Measurements from ENCODE around the gene LRP1B. TPM values are rescaled to one million over a fixed set of nuclear protein-coding genes. Genes with fewer than 3 reads are reported as not detected.

The LRP1B gene
- total RNA-seq, 1 donor from 2014 or later: 1.7 TPM

GRCh38 chr2:141641462-141641861 is 489.4 kb downstream of the LRP1B start:
- Mint-ChIP-seq H3K4me1 (peaks cover 2% of the 10 kb centered on the region), H3K27me3 (ENCODE audit: low read depth) (no peaks in the 10 kb centered on the region), H3K27ac (no peak overlapping the region), H3K36me3 (no peaks in the 10 kb centered on the region), H3K4me3 (no peak overlapping the region), H3K9me3 (no peaks in the 10 kb centered on the region)
- no peak for DNase-seq (ENCODE audit: low spot score in 2 of 2, unreplicated experiment in 2 of 2)
- TF ChIP-seq, protein P1, sequence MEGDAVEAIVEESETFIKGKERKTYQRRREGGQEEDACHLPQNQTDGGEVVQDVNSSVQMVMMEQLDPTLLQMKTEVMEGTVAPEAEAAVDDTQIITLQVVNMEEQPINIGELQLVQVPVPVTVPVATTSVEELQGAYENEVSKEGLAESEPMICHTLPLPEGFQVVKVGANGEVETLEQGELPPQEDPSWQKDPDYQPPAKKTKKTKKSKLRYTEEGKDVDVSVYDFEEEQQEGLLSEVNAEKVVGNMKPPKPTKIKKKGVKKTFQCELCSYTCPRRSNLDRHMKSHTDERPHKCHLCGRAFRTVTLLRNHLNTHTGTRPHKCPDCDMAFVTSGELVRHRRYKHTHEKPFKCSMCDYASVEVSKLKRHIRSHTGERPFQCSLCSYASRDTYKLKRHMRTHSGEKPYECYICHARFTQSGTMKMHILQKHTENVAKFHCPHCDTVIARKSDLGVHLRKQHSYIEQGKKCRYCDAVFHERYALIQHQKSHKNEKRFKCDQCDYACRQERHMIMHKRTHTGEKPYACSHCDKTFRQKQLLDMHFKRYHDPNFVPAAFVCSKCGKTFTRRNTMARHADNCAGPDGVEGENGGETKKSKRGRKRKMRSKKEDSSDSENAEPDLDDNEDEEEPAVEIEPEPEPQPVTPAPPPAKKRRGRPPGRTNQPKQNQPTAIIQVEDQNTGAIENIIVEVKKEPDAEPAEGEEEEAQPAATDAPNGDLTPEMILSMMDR (IDR thresholded peaks at IDR 0.05; ENCODE audit: unreplicated experiment): no peak

- TF ChIP-seq, protein P1 (IDR thresholded peaks at IDR 0.05; ENCODE audit: unreplicated experiment): no peak
- Mint-ChIP-seq H3K27ac (no peak overlapping the region), H3K4me3 (no peak overlapping the region), H3K4me1 (peaks cover 2% of the 10 kb centered on the region), H3K27me3 (ENCODE audit: low read depth) (no peaks in the 10 kb centered on the region), H3K36me3 (no peaks in the 10 kb centered on the region), H3K9me3 (no peaks in the 10 kb centered on the region)
- DNase-seq (ENCODE audit: low spot score in 2 of 2, unreplicated experiment in 2 of 2): no peak
These were observed 491.0 kb downstream of the LRP1B start for GRCh38 chr2:141639809-141640208.

DNA sequence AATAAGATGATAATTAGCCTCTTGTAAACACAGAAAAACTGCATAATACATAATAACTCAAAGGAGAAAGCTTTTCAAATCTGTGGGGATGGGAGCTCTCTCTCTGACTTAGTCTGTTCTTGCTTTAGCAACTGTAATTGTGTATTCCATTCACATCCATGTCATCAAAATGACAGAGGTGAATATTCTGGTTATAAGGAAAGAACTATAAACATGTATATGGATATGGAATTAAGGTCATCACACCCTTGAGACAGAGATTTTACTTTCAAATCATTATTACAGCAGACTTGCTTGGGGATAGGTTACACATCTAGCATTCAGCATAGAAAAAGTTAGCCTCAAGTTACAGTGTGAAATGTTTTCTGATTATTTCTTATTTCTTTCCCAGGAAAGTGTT is 497.7 kb downstream of the LRP1B start:
- TF ChIP-seq, protein P1 (IDR thresholded peaks at IDR 0.05; ENCODE audit: unreplicated experiment): no peak
- no peak overlapping the region for H3K27ac Mint-ChIP-seq
- H3K27me3 Mint-ChIP-seq (ENCODE audit: low read depth): no peaks in the 10 kb centered on the region
- H3K4me1 Mint-ChIP-seq: no peaks in the 10 kb centered on the region
- H3K36me3 Mint-ChIP-seq: no peaks in the 10 kb centered on the region
- H3K4me3 Mint-ChIP-seq: no peak overlapping the region
- DNase-seq (ENCODE audit: low spot score in 2 of 2, unreplicated experiment in 2 of 2): no peak
- H3K9me3 Mint-ChIP-seq: no peaks in the 10 kb centered on the region

- Mint-ChIP-seq H3K27ac (no peak overlapping the region), H3K27me3 (ENCODE audit: low read depth) (no peaks in the 10 kb centered on the region), H3K4me1 (no peaks in the 10 kb centered on the region), H3K9me3 (peaks cover 7% of the 10 kb centered on the region), H3K4me3 (no peak overlapping the region), H3K36me3 (no peaks in the 10 kb centered on the region)
- TF ChIP-seq, protein P1 (IDR thresholded peaks at IDR 0.05; ENCODE audit: unreplicated experiment): no peak
- DNase-seq (ENCODE audit: low spot score in 2 of 2, unreplicated experiment in 2 of 2): no peak
These were observed 500.3 kb downstream of the LRP1B start for GRCh38 chr2:141630407-141630930.

- peaks cover 19% of the 10 kb centered on the region for H3K4me1 Mint-ChIP-seq
- H3K27me3 Mint-ChIP-seq (ENCODE audit: low read depth): no peaks in the 10 kb centered on the region
- DNase-seq (ENCODE audit: low spot score in 2 of 2, unreplicated experiment in 2 of 2): no peak
- peaks cover 6% of the 10 kb centered on the region for H3K9me3 Mint-ChIP-seq
- TF ChIP-seq, protein P1 (IDR thresholded peaks at IDR 0.05; ENCODE audit: unreplicated experiment): no peak
- H3K36me3 Mint-ChIP-seq: peaks cover 2% of the 10 kb centered on the region
- no peak overlapping the region for H3K4me3 Mint-ChIP-seq
- no peak overlapping the region for H3K27ac Mint-ChIP-seq
These were observed 510.4 kb downstream of the LRP1B start for GRCh38 chr2:141620372-141620771.

DNA sequence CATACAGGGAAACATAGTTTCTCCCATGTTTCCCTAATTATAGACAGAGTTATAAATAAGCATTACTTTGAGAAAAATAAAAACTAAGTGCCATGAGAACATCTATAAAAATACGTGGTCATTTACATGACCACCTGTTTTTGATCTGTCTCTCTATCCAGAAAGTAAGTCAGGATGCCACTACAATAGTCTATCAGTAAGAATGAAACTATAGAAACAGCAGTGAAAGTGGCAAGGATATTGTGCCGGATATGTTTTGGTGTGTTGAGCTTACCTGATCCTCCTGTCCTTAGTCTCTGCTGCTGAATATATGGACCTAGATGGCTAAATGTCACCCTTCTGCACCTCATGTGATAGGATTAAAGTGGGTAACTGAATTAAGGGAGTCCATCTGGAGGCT is 512.4 kb downstream of the LRP1B start:
- TF ChIP-seq, protein P1 (IDR thresholded peaks at IDR 0.05; ENCODE audit: unreplicated experiment): no peak
- Mint-ChIP-seq H3K36me3 (no peaks in the 10 kb centered on the region), H3K4me3 (no peak overlapping the region), H3K4me1 (peaks cover 19% of the 10 kb centered on the region), H3K27ac (no peak overlapping the region), H3K9me3 (peaks cover 3% of the 10 kb centered on the region), H3K27me3 (ENCODE audit: low read depth) (no peaks in the 10 kb centered on the region)
- no peak for DNase-seq (ENCODE audit: low spot score in 2 of 2, unreplicated experiment in 2 of 2)
